ENCODE results near the gene TRIOBP. TPM values are rescaled to one million over a fixed set of nuclear protein-coding genes. Genes with fewer than 3 reads are reported as not detected.

Gene TRIOBP
- total RNA-seq, 4 donors from 2014 or later = 58.6 to 71.6 (median 64.3) TPM

DNA sequence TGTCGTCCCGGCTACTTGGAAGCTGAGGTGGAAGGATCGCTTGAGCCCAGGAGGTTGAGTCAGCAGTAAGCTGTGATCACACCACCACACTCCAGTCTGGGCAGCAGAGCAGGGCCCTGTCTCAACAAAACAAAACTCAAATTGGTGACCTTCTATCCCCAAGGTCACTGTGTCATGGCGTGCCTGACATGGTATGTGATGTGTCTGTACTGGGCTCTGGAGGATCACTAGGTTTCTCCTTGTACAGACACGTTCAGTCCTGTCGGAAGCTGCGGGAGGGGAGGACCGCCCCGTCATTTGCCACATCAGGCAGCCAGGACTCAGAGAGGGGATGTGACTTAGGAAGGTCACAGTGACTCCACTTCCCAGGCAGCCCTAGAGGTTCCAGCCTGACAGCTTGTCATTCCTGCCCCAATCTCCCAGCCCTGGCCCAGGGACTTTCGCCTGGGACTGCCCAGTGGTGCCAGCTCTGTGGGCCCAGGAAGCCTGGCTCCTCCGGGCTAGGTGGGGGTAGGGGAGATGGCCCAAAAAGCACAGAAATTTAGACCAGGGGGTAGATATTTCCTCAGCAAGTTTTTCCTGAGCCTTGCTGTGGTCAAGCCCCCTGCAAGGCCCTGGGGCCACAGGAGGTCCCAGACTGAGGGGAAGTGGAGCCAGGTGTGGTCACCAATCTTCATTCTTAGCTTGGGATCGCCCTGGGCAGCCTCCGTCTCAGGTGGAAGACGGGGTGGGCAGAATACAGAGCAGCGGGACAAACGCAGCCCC lies 53.2 kb downstream of the TRIOBP start:
- peaks cover 15% of the 10 kb centered on the region for H3K36me3 ChIP-seq
- no peaks in the 10 kb centered on the region for H3K27me3 ChIP-seq
- TF ChIP-seq, protein P1, sequence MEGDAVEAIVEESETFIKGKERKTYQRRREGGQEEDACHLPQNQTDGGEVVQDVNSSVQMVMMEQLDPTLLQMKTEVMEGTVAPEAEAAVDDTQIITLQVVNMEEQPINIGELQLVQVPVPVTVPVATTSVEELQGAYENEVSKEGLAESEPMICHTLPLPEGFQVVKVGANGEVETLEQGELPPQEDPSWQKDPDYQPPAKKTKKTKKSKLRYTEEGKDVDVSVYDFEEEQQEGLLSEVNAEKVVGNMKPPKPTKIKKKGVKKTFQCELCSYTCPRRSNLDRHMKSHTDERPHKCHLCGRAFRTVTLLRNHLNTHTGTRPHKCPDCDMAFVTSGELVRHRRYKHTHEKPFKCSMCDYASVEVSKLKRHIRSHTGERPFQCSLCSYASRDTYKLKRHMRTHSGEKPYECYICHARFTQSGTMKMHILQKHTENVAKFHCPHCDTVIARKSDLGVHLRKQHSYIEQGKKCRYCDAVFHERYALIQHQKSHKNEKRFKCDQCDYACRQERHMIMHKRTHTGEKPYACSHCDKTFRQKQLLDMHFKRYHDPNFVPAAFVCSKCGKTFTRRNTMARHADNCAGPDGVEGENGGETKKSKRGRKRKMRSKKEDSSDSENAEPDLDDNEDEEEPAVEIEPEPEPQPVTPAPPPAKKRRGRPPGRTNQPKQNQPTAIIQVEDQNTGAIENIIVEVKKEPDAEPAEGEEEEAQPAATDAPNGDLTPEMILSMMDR (IDR thresholded peaks at IDR 0.05) = no peak
- peak in 2 of 3 donors; percentile 15 to 22 for TF ChIP-seq POLR2AphosphoS5 (IDR thresholded peaks at IDR 0.05)
- no peak overlapping the region for H3K4me3 ChIP-seq
- peaks cover 85% of the 10 kb centered on the region for H3K4me1 ChIP-seq
- WGBS = 55% methylated on average over 14 of the region's 16 CpGs
- peak overlapping the region; percentile 96 for H3K27ac ChIP-seq
- no peaks in the 10 kb centered on the region for H3K9me3 ChIP-seq
- DNase-seq (ENCODE audit: low spot score in 2 of 2) = no peak

DNA sequence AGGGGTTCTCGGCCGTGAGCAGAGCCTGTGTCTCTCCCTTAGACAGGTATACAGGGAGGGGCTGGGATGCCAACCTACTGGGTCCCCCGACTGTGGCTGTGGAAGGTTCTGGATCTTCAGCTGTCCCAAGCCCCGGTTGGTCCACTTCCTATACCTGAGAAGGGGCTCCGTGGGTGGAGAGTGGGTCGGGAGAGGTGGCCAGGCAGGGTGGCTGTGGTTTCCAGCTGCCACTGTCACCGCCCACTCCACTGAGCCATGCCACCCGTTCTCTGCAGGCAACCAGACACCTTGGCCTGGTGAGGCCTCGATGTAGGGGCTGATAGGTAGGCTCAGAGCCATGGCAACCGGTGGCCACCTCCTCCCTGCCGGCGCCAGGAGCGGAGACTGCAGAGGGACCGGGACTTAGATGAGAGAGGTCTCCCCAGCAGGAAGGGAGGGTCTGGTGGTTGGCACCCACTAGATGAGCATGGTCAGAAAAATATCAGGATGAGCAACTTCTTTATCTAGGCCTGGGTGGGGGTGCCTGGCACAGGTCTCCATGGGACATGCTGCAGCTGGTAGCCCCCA lies 53.8 kb downstream of the TRIOBP start:
- no peak for DNase-seq (ENCODE audit: low spot score in 2 of 2)
- Histone ChIP-seq H3K4me3 (no peak overlapping the region), H3K27ac (peak overlapping the region; percentile 96), H3K9me3 (no peaks in the 10 kb centered on the region), H3K36me3 (peaks cover 22% of the 10 kb centered on the region), H3K27me3 (no peaks in the 10 kb centered on the region), H3K4me1 (peaks cover 82% of the 10 kb centered on the region)
- 64% methylated on average over 6 of the region's 14 CpGs for WGBS
- TF ChIP-seq POLR2A (IDR thresholded peaks at IDR 0.05) (no peak), POLR2AphosphoS5 (IDR thresholded peaks at IDR 0.05) (no peak), EP300 (IDR thresholded peaks at IDR 0.05) (no peak)
- TF ChIP-seq, protein P1 (IDR thresholded peaks at IDR 0.05) = no peak

DNA sequence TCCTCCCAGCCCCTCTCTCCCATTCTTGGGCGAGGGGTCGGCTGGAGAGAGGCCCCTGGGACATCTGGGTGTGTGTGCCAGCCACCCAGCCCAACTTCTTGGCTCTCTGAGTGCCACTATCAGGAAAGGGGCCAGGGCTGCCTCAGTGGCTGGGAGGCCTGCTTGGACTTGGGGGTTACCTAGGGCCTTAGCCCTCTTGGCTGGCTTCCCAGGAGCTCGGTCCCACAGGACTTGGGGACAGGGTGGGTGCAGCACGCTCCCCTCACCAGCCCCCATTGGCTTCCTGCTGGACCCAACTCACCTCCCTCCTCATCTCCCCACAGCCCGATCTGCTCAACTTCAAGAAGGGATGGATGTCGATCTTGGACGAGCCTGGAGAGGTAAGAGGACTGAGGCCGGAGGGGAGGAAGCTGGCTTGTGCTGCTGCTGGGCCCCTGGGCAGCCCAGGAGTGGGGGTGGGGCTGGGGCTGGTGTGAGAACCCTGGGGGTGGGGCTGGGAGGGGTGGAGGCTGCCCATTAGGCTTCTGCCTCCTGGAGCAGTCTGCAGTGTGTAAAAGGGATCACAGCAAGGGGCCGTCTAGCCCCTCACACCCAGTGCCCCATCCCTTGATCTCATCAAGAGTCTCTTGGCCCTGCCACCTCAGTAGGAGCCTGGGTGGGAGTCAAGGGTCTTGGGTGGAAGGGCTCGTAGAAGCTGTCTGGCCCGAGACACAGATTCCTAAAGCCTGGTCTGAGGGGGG lies 54.8 kb downstream of the TRIOBP start:
- no peaks in the 10 kb centered on the region for H3K9me3 ChIP-seq
- no peaks in the 10 kb centered on the region for H3K27me3 ChIP-seq
- TF ChIP-seq, protein P1 (IDR thresholded peaks at IDR 0.05) = no peak
- TF ChIP-seq POLR2AphosphoS5 (IDR thresholded peaks at IDR 0.05) (no peak), POLR2A (IDR thresholded peaks at IDR 0.05) (no peak), EP300 (IDR thresholded peaks at IDR 0.05) (no peak)
- 76% methylated on average over 6 of the region's 11 CpGs for WGBS
- H3K4me3 ChIP-seq = no peak overlapping the region
- no peak for DNase-seq (ENCODE audit: low spot score in 2 of 2)
- peaks cover 31% of the 10 kb centered on the region for H3K36me3 ChIP-seq
- H3K4me1 ChIP-seq = peaks cover 85% of the 10 kb centered on the region
- H3K27ac ChIP-seq = peak overlapping the region; percentile 96

DNA sequence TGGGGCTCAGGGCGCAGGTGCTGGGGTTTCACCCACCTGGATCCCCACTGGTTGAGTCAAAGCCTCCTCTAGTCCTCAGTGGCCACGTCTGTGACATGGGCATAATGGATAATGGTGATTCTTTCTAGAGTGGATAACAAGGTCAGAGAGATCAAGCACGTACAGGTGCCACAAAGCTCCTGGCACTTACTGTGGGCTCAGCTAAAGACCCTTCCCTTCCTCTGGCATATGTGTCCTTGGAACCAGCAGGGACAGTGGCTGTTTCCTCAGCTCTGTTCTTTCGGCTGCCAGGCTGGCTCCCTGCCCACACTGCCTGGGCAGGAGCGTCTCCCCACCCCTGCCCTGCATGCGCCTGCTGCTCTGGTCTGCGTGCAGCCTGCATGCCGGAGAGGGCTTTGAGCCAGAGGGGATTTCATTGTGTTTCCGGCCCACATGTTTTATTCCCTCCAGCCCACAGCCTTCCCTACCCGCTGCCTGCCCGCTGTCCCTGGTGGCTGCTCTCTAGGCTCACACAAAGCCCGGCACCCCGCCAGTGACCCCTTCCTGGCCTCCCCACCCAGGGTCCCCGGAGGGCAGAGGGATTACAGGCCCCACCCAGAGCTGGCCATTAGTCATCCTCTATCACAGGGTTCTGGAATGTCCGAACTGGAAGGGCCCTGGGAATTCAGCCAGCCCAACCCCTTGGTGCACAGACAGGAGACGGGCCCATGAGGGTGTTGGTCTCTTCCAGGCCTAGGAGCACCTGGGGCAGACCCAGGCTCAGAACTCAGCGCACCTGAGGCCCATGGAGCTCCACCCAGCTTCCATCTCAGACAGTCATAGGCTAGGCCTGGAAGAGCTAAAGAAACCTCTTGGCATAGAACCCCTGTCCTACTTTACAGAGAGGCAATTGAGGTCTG lies 55.6 kb downstream of the TRIOBP start:
- no peak for TF ChIP-seq EP300 (IDR thresholded peaks at IDR 0.05)
- TF ChIP-seq, protein P1 (IDR thresholded peaks at IDR 0.05) = peak; percentile 19 to 29
- TF ChIP-seq POLR2A (IDR thresholded peaks at IDR 0.05) = no peak
- TF ChIP-seq POLR2AphosphoS5 (IDR thresholded peaks at IDR 0.05) = peak in 2 of 3 donors; percentile 33 to 80
- H3K4me3 ChIP-seq = no peak overlapping the region
- peak; percentile 96 for DNase-seq (ENCODE audit: low spot score in 2 of 2)
- H3K27me3 ChIP-seq = no peaks in the 10 kb centered on the region
- peaks cover 77% of the 10 kb centered on the region for H3K4me1 ChIP-seq
- WGBS = 28% methylated on average over 9 of the region's 17 CpGs
- H3K36me3 ChIP-seq = peaks cover 39% of the 10 kb centered on the region
- no peaks in the 10 kb centered on the region for H3K9me3 ChIP-seq
- H3K27ac ChIP-seq = peak overlapping the region; percentile 96

Data from suprapubic skin (tissue), 4 donors.